Activated T-helper 1 cell treated with Interleukin-2 at 50 U/mL for 16 hours (primary cell): ENCODE results near the gene STRN3.
"Not testable (repeated sequence)": the region's sequence is repeated elsewhere in the genome, so short reads cannot be mapped to it uniquely, and the experiment has no call there.

Experiments used
- DNase-seq: peaks from one replicate; pipeline ENCODE4 v3.0.0-alpha.2; 2020; ENCODE audit warnings: low read depth

Gene STRN3, protein sequence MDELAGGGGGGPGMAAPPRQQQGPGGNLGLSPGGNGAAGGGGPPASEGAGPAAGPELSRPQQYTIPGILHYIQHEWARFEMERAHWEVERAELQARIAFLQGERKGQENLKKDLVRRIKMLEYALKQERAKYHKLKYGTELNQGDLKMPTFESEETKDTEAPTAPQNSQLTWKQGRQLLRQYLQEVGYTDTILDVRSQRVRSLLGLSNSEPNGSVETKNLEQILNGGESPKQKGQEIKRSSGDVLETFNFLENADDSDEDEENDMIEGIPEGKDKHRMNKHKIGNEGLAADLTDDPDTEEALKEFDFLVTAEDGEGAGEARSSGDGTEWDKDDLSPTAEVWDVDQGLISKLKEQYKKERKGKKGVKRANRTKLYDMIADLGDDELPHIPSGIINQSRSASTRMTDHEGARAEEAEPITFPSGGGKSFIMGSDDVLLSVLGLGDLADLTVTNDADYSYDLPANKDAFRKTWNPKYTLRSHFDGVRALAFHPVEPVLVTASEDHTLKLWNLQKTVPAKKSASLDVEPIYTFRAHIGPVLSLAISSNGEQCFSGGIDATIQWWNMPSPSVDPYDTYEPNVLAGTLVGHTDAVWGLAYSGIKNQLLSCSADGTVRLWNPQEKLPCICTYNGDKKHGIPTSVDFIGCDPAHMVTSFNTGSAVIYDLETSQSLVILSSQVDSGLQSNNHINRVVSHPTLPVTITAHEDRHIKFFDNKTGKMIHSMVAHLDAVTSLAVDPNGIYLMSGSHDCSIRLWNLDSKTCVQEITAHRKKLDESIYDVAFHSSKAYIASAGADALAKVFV

DNA sequence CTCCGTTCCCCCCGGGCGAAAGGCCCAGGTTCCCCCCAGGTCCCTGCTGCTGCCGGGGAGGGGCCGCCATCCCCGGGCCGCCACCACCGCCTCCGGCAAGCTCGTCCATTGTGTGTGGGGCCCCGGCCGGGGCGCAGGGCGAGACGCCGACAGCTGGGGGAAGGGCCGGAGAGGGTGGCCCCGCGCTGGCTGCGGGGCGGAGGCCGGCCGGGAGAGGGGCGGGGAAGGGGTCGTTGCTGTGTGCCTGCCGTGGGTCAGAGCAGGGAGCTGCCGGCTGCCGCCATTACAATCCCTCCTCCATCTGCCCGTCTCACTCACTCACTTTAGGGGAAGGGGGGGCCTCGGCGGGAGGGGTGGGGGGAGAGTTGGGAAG is at the start of gene STRN3:
STRN3 (minus strand) TSS at position 303 of the 373 bp plus-strand sequence; CDS start at position 109, 194 bp downstream.
- DNase-seq: no peak

DNA sequence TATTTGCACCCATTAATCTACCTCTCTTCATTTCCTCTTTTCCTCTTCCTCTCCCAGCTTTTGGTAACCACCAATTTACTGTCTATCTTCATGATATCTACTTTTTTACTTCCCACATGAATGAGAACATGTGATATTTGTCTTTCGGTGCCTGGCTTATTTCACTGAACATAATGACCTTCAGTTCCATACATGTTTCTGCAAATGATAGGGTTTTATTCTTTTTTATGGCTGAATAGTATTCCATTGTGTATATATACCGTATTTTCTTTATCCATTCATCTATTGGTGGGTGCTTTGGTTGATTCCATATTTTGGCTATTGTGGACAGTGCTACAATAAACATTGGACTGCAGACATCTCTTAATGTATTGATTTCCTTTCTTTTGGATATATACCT is 49.0 kb upstream of the STRN3 start:
- DNase-seq: no peak

DNA sequence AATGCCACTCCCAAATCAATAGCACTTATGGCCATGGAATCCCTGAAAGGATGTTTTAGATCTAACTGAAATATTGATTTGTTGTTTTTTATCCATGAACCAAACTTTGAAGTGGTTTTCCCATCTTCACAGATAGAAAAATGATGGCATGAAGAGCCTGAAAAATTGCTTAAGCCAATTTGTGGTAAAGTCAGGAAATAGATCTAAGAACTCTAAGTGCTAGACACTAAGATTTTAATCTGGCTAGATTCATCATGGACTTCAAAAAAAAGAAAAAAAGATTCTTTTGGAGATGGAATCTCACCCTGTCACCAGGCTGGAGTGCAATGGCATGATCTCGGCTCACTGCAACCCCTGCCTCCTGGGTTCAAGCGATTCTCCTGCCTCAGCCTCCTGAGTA is 45.0 kb upstream of the STRN3 start:
- no peak for DNase-seq

DNA sequence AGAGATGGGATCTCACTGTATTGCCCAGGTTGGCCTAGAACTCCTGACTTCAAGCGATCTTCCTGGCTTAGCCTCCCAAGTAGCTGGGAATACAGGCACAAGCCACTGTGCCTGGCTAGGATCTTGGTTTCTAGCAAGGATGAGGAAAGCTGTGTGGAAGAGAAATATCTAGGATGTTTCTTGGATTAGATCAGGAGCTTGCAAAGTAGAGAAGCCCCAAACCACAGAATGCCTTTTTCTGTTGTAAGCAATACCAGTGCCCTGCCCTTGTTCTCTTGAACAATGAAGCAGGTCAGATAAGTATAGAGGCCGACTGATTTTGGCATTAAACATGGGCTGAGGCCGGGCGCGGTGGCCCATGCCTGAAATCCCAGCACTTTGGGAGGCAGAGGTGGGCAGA is 44.3 kb upstream of the STRN3 start:
- DNase-seq: no peak

DNA sequence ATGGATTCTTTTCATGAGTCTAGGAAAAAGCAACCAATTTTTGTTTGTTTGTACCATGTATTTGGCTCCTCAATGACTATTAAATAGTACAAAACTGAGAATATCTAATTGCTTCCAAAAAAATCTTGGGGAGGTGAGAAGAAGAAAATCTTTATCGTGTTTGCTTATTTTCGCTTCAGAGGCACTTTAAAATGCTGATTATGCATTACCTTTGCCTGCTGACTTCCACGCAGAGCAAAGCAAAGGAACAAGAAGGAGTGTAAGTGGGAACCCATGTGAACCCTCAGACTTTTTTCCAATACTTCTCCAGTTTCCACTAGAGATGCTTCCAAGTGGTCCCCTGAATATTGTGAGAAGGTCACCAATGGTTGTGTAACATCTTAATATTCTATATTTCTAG is 43.2 kb upstream of the STRN3 start:
- no peak for DNase-seq

DNA sequence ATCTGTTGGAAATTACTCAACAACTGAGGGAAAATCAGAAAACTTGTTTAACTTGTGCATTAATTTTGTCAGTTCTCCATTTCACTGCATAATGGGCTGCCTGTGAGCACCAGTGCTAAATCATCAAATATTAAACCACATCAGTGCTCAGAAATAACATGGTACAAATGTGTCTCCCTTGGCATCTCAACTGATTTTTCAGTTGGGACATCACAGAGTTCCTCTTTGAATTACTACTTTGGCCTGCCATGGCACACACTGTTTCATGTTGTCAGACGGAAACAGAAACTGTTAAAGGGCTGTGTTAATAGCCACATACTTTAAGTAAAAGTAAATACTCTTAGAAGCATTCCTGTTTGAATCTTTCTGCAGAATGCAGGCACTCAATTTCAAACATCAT is 42.1 kb upstream of the STRN3 start:
- DNase-seq: no peak

DNA sequence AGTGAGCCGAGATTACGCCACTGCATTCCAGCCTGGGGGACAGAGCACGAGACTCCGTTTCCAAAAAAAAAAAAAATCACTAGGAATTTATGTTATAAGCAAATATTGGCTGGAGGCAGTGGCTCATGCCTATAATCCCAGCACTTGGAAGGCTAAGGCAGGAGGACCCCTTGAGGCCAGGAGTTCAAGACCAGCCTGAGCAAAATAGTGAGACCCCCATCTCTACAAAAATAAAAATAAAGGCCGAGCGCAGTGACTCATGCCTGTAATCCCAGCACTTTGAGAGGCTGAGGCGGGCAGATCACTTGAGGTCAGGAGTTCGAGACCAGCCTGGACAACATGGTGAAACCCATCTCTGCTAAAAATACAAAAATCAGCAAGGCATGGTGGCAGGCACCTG is 36.7 kb upstream of the STRN3 start:
- DNase-seq: not testable (repeated sequence)

DNA sequence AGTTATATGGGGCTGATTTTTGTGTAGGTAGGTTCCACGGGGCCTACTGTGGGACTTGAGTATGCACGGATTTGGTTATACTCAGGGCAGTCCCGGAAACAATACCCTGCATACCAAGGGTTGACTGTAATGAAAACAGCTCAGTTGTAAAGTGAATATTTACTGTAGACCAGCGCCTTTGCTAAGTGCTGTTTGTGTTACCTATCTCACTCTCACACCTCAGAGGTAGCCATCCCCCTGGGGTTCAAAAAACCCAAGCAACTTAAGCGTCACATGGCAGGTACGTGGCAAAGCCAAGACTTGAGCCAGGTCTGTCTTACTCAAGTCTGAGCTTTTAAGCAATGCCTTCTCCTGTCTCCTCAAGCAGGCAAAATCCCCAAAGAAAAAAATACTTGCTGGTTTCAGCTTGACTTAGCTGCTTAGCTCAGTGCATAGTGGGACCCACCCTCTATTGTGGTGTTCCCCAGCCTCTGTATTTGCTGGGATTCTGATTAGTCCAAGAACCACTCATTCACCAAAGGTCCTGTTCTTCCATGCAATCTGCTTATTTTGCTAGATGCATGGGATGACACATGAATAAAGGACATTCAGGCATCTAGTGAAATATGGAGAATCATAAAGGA is 34.2 kb upstream of the STRN3 start:
- no peak for DNase-seq

DNA sequence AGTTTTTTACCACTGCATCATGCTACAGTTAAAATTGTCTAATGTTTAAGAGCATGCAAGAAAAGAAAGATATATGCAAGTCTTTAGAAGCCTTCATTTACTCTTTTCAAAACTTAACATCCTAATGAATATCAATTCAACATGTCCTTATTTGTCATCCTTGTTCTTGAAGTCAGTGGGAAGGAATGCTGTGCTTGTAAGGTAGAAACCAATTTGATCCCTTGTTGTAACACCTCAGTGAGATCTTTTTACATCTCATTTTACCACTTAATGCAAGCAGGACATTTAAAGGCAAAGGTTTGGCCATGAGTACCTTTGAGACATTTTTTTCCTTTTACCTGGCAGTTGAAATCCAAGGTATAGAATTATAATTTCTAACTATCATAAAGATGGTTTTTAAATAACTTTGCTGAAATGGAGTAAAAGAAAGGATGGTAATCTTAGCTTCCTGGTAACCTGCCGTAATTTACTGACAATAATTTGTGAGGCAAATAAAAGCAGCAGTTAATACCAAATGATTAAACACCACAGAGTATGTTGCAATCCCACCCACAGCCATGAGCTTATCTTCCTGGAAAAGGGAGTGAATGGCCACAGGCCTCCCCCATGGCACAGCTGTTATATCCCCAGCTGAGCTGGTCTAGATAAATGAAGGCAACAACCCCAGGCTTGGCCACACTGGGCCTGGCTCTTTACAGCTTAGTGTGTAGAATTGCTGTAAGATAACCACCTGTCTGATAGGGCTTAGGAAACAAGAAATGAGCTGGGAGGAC is 33.2 kb upstream of the STRN3 start:
- DNase-seq: no peak

DNA sequence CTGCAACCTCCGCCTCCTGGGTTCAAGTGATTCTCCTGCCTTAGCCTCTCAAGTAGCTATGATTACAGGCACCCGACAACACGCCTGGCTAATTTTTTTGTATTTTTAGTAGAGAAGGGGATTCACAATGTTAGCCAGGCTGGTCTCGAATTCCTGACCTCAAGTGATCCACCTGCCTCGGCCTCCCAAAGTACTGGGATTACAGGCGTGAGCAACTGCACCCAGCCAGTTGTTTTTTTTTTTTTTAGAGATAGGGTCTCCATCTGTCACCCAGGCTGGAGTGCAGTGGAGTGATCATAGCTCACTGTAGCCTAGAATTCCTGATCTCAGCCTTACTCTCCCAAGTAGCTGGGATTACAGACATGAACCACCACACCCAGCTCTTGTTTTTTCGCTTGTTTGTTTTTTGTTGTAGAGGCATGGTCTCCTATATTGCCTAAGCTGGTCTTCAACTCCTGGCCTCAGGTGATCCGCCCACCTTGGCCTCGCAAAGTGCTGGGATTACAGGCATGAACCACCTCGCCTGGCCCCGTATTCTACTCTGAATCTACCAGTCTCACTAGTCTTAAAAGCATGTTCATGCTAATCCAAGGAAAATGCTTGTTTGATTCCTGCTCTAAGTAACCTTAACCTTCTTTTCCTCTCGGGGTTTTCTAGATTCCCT is 31.7 kb upstream of the STRN3 start:
- DNase-seq: no peak

DNA sequence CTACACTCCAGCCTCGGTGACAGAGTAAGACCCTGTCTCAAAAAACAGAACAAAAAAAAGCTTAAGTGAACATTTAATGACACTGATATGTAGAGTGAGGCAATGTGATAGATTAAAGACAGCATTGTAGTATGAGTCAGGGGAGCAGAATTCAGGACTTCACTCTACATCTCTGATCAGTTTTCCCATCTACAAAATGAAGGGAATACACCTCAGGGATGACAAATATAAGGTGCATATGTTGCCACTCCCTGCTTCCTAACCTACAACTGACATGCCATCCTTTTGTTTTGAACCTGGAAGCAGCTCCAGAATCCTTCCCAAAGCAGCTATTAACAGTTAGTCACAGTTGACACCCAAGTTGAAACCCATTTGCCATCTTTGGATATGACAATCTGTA is 30.9 kb upstream of the STRN3 start:
- no peak for DNase-seq

DNA sequence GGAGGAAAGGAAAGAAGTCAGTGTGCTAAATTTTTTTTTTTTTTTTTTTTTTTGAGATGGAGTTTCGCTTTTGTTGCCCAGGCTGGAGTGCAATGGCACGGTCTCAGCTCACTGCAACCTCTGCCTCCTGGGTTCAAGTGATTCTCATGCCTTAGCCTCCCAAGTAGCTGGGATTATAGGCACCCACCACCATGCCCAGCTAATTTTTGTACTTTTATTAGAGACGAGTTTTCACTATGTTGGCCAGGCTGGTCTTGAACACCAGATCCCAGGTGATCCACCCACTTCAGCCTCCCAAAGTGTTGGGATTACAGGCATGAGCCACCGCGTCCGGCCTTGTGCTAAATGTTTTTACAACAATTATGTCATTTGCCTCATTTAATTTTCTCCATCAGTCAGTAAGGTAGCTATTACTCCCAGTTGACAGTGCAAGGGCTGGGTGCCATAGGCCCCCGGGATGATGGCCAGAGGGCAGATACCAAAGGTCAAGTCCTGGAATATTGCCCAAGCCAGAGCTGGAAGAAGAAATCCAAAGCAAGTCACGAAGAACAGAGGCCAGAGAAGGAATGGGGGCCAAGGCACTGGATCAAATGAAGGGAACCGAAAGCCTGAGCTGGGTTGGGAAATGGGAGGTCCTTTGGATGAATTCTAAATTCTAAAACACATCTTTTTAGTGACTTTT is 26.9 kb upstream of the STRN3 start:
- DNase-seq: not testable (repeated sequence)

DNA sequence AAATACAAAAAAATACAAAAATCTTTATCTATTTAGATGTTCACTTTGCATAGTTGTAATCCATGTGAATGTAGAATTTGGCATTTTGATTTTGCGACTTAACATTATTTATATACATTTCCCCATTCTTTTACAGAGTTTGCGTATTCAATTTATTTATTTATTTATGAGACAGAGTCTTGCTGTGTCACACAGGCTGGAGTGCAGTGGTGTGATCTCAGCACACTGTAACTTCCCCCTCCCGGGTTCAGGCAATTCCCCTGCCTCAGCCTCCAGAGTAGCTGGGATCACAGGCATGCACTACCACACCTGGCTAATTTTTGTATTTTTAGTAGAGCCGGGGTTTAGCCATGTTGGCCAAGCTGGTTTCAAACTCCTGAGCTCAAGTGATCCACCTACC is 25.3 kb upstream of the STRN3 start:
- DNase-seq: no peak

DNA sequence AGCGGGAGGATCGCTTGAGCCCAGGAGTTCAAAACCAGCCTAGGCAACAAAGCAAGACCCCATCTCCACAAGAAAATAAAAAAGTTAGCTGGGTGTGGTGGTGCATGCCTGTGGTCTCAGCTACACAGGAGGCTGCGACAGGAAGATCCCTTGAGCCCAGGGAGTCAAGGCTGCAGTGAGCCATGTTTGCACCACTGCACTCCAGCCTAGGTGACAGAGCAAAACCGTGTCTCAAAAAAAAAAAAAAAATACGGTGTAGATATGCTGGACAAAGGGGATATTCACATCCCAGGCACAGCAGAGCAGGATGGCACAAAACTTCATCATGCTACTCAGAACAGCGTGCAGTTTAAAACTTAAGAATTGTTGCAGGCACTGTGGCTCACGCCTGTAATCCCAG is 24.8 kb upstream of the STRN3 start:
- DNase-seq: no peak

DNA sequence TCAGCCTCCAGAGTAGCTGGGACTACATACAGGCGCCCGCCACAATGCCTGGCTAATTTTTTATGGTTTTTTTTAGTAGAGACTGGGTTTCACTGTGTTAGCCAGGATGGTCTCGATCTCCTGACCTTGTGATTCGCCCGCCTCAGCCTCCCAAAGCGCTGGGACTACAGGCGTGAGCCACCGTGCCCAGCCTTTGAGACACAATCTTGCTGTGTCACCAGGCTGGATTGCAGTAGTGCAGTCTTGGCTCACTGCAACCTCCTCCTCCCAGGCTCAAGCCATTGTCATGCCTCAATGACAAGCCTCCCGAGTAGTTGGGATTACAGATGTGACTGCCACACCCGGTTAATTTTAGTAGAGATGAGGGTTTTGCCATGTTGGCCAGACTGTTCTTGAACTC is 21.3 kb upstream of the STRN3 start:
- no peak for DNase-seq

DNA sequence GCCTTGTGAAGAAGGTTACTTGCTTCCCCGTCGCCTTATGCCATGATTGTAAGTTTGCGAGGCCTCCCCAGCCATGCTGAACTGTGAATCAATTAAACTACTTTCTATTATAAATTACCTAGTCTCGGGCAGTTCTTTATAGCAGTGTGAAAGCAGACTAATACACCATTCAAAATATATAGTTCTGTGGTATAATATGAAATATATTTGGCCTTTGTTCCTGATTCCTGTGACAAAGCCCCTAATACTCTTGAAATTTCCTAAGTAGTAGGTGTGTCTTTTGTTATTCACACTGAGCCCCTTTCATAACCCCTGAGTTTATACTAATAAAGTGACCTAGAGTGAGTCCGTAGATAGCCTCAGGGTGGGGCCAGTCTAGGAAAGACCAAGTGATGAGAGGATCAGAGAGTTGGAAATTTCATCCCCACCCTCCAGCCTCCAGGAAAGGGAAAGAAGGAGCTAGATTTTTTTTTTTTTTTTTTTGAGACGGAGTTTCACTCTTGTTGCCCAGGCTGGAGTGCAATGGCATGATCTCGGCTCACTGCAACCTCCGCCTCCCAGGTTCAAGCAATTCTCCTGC is 19.4 kb upstream of the STRN3 start:
- no peak for DNase-seq

DNA sequence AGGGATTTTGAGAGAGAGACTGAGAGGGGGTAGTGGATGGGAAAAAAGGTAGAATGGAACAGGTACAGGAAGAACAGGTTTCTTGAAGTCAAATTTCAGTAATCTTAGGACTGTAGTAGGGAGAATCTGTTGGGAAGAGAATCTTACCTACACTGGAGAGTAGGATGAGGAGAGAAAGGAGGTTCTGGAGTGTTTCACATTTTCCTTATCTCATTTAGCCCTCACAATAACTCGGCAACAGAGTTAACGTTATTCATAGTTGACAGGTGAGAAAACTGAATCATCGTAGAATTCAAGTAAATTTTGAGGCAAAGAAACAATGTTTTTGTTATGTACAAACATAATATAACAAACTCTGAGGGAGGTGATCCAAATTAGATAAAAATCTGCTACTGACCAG is 17.2 kb upstream of the STRN3 start:
- no peak for DNase-seq

DNA sequence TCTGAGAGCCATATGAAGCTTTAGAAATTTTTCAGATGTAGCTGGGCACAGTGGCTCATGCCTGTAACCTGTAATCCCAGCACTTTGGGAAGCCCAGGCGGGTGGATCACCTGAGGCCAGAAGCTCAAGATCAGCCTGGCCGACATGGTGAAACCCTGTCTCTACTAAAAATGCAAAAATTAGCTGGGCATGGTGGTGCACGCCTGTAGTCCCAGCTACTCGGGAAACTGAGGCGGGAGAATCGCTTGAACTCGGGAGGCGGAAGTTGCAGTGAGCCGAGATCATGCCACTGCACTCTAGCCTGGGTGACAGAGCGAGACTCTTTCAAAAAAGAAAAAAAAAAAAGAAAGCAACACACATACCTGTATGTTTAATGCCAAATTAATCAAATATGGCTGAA is 16.7 kb upstream of the STRN3 start:
- DNase-seq: not testable (repeated sequence)

DNA sequence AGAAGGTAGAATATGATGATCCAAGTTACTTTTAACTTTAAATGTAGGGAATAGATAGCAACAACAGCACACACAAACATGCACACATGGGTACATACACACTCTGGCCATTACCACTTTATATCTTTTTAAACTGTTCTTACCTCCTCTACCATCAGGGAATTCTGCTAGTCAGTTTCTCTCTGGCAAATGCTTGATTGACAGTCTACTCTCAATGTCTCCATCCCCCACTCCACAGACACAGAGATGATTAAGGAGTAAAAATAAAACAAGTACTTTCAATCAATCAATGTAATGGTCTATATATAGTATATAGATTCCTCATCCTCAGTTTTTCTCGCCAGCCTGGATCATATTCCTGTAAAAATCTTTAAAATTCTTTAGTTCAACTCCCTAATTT is 16.1 kb upstream of the STRN3 start:
- DNase-seq: no peak

DNA sequence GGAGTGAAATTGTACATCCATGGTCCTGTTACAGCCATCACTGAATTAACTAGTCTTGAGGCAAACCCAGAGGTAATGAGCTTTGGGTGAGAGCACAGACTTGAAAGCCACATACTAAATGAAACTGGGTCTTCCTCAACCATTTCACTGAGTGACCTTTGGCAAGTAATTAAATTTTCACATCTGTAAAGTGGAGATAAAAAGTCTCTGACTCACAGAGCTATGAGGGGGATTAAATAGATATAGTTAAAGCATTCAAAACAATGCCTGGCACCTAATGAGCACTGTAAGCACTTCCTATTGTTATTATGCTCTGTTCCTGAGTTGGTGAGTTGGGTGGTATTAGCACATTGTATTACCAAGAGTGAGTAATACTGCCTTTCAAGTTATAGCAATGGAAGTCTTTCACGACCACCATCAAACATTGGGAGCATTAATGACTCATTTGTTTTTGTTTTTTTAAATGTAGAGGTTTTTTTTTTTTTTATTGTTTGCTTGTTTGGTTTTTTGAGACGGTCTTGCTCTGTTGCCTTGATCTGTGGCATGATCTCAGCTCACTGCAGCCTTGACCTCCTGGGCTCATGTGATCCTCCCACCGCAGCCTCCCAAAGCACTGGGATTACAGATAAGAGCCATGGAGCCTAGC is 12.5 kb upstream of the STRN3 start:
- DNase-seq: no peak
